OCI-LY3 (cell line): ENCODE results near the gene LCK.

Experiments used
- CTCF ChIP-seq: fragments of 200-600, 300-600 bp; sonication (generic); IDR thresholded peaks from 2 replicates; pipeline ENCODE4 v1.5.1; 2014; ENCODE audit warnings: antibody characterized with exemption, low read length, low read depth
- EZH2phosphoT487 ChIP-seq: fragments of 200-600 bp; shearing (Covaris generic); IDR thresholded peaks from 2 replicates; pipeline ENCODE4 v1.6.1; 2018; ENCODE audit warnings: antibody characterized with exemption, mixed run types, low read depth

GRCh38 chr1:32257227-32257508 is 6.1 kb downstream of the LCK start:
- no peak for TF ChIP-seq CTCF
- TF ChIP-seq EZH2phosphoT487, result no peak
